ENCODE measurements around the gene SCNN1B.

DNA sequence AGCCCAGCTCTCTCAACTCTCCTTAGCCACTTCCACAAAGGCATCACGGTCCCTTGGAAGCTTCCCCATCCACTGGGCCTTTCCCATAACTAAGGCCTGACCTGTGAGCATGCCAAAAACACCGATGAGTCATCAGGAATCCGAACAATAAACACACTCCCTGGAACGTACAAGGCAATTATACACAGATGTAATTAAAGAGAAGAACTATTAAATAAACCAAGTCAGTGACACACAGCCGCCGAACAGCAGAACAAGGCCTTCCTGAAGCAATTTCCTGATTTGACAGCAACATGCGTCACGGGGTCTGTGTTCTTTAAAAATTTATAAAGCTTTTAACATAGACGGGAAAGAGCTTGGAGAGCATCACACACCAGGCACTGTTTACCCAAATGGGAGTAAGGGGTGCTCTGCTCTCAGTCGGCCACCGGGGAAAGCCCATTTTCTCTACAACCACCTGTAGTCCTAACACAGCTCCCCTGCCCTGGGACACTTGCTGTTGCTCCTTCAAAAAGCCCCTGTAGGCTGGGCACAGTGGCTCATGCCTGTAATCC is 121.5 kb downstream of the SCNN1B start:
- no peak for TF ChIP-seq U2AF2 (IDR thresholded peaks at IDR 0.05; ENCODE audit: low read depth, low read length)
- TF ChIP-seq, protein P1, sequence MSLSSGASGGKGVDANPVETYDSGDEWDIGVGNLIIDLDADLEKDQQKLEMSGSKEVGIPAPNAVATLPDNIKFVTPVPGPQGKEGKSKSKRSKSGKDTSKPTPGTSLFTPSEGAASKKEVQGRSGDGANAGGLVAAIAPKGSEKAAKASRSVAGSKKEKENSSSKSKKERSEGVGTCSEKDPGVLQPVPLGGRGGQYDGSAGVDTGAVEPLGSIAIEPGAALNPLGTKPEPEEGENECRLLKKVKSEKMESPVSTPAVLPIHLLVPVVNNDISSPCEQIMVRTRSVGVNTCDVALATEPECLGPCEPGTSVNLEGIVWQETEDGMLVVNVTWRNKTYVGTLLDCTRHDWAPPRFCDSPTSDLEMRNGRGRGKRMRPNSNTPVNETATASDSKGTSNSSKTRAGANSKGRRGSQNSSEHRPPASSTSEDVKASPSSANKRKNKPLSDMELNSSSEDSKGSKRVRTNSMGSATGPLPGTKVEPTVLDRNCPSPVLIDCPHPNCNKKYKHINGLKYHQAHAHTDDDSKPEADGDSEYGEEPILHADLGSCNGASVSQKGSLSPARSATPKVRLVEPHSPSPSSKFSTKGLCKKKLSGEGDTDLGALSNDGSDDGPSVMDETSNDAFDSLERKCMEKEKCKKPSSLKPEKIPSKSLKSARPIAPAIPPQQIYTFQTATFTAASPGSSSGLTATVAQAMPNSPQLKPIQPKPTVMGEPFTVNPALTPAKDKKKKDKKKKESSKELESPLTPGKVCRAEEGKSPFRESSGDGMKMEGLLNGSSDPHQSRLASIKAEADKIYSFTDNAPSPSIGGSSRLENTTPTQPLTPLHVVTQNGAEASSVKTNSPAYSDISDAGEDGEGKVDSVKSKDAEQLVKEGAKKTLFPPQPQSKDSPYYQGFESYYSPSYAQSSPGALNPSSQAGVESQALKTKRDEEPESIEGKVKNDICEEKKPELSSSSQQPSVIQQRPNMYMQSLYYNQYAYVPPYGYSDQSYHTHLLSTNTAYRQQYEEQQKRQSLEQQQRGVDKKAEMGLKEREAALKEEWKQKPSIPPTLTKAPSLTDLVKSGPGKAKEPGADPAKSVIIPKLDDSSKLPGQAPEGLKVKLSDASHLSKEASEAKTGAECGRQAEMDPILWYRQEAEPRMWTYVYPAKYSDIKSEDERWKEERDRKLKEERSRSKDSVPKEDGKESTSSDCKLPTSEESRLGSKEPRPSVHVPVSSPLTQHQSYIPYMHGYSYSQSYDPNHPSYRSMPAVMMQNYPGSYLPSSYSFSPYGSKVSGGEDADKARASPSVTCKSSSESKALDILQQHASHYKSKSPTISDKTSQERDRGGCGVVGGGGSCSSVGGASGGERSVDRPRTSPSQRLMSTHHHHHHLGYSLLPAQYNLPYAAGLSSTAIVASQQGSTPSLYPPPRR (CRISPR knock-in tag; IDR thresholded peaks at IDR 0.05; ENCODE audit: borderline replicate concordance): no peak
- TF ChIP-seq POLR2A (IDR thresholded peaks at IDR 0.05; ENCODE audit: insufficient read depth in 1 of 2, low read depth in 2 of 2, low read length in 2 of 2): no peak
- TF ChIP-seq MAX (IDR thresholded peaks at IDR 0.05): no peak
- no peak for TF ChIP-seq SP140L (CRISPR knock-in tag; IDR thresholded peaks at IDR 0.05; ENCODE audit: borderline replicate concordance)
- TF ChIP-seq ZSCAN9 (CRISPR knock-in tag; IDR thresholded peaks at IDR 0.05; ENCODE audit: borderline replicate concordance): no peak
- TF ChIP-seq MAFF (IDR thresholded peaks at IDR 0.05; ENCODE audit: low read depth, low read length): peak; percentile 23; the same call in 1 of the 2 replicates
- TF ChIP-seq TP53 (CRISPR knock-in tag; conservative IDR thresholded peaks at IDR 0.05): no peak
- no peak for TF ChIP-seq RAD51 (IDR thresholded peaks at IDR 0.05; ENCODE audit: borderline replicate concordance)
- TF ChIP-seq, protein P2, sequence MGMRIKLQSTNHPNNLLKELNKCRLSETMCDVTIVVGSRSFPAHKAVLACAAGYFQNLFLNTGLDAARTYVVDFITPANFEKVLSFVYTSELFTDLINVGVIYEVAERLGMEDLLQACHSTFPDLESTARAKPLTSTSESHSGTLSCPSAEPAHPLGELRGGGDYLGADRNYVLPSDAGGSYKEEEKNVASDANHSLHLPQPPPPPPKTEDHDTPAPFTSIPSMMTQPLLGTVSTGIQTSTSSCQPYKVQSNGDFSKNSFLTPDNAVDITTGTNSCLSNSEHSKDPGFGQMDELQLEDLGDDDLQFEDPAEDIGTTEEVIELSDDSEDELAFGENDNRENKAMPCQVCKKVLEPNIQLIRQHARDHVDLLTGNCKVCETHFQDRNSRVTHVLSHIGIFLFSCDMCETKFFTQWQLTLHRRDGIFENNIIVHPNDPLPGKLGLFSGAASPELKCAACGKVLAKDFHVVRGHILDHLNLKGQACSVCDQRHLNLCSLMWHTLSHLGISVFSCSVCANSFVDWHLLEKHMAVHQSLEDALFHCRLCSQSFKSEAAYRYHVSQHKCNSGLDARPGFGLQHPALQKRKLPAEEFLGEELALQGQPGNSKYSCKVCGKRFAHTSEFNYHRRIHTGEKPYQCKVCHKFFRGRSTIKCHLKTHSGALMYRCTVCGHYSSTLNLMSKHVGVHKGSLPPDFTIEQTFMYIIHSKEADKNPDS (CRISPR knock-in tag; IDR thresholded peaks at IDR 0.05): no peak
- no peak for TF ChIP-seq CEBPG (CRISPR knock-in tag; IDR thresholded peaks at IDR 0.05)
- TF ChIP-seq POLR2AphosphoS2 (IDR thresholded peaks at IDR 0.05; ENCODE audit: low read depth, low read length): no peak

Data from HepG2 (cell line).